HG02970 (cell line): ENCODE results near the gene NKD2.
"Not testable (repeated sequence)": the region's sequence is repeated elsewhere in the genome, so short reads cannot be mapped to it uniquely, and the experiment has no call there.

Experiments used
- ATAC-seq: cut with Tn5 transposase; IDR thresholded peaks from one replicate; pipeline ENCODE4 v1.9.1; 2021; ENCODE audit warnings: mild to moderate bottlenecking, moderate library complexity, moderate number of reproducible peaks; ENCODE audit not compliant: unreplicated experiment, low FRiP score

The NKD2 gene, protein sequence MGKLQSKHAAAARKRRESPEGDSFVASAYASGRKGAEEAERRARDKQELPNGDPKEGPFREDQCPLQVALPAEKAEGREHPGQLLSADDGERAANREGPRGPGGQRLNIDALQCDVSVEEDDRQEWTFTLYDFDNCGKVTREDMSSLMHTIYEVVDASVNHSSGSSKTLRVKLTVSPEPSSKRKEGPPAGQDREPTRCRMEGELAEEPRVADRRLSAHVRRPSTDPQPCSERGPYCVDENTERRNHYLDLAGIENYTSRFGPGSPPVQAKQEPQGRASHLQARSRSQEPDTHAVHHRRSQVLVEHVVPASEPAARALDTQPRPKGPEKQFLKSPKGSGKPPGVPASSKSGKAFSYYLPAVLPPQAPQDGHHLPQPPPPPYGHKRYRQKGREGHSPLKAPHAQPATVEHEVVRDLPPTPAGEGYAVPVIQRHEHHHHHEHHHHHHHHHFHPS

GRCh38 chr5:1008451-1009358 lies at the start of gene NKD2:
Gene NKD2, plus strand, starts transcription at chr5:1008802. Its CDS starts 256 bp downstream, at chr5:1009058.
- no peak for ATAC-seq

GRCh38 chr5:959581-960531 lies 48.7 kb upstream of the NKD2 start:
- no peak for ATAC-seq

DNA sequence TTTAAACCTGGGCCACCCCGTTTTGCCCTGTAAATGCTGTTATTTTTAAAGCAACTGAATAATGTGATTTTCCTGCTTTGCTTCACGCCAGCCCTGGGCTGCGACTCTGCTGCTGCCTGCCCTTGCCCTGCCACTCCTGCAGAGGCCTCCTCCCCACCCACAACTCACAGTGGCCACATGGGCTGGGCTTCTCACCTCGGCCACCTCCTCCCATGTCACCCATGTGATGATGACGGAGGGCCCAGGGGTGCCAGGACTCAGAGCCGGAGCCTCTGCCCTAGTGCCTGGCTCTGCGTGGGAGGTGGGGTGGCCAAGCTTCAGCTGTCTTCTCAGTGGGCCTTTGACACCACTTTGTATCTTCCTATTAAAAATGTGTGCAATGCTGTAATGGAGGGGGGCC lies 48.1 kb upstream of the NKD2 start:
- no peak for ATAC-seq

DNA sequence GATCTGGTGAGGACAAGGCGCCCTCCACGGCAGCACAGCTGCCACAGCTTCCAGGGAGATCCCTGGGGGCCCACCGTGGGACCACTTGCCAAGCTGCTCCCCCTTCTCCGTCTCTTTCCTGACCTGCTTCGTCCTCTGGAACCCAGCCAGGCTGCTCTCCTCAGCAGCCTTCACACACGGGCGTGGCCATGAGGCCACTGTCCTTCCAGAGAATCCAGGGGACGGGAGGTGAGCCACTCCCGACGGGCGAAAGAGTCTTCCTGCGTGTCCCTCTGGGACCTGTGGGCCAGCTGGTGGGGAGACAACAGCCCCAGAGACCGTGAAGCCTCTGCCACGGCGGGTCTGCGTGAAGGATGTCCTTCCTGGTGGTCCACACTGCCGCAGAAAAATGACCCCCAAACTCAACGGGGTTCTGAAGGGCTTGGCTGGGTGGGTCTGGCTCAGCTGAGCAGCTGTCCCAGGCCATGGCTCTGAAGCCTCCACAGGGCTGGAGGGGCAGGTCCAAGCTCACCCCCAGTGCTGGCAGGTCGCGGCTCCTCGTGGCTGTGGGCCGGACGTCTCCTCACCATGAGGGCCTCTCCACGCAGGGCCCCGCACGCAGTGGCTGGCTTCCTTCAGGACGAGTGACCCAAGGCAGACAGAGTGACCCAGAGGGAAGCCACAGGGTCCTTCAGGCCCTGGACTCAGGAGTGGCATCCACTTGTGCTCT lies 47.4 kb upstream of the NKD2 start:
- no peak for ATAC-seq

GRCh38 chr5:961711-962240 lies 46.8 kb upstream of the NKD2 start:
- no peak for ATAC-seq

- no peak for ATAC-seq
Measured at GRCh38 chr5:962386-962785, 46.2 kb upstream of the NKD2 start.

DNA sequence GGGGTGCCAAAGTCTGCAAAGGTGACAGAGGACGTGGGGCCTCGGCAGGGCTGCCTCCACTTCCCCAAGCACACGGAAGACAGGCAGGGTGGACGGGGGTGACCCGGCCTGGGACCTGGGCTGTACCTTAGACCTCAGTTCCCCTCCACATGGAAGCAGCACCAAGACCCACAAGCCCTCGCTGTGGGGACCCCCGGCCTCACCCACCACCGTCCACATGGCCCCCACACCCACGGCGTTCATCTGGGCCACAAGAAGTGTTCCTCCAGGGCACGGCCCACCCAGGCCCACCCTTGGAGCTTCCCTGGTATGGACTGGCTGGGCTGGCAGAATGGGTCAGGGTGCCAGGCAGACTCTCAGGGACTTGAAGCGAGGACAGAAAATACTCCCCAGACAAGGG lies 45.8 kb upstream of the NKD2 start:
- no peak for ATAC-seq

DNA sequence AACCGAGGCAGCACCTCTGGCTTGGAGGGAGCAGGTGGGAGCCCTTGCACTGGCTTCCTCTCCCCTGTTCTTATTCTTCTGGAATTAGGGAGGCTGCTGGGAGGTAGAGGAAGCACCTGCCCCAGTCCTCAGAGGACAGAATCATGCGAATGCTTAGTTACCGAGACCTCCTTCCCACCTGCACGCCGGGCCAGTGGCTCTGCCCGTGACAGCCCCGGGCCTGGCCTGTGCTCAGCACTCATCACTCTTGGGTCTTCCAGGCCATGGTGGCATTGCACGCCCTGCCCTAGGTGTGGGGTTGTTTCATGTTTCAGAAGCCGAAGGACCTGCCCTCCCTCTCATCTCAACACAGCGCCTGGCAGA lies 45.3 kb upstream of the NKD2 start:
- no peak for ATAC-seq

DNA sequence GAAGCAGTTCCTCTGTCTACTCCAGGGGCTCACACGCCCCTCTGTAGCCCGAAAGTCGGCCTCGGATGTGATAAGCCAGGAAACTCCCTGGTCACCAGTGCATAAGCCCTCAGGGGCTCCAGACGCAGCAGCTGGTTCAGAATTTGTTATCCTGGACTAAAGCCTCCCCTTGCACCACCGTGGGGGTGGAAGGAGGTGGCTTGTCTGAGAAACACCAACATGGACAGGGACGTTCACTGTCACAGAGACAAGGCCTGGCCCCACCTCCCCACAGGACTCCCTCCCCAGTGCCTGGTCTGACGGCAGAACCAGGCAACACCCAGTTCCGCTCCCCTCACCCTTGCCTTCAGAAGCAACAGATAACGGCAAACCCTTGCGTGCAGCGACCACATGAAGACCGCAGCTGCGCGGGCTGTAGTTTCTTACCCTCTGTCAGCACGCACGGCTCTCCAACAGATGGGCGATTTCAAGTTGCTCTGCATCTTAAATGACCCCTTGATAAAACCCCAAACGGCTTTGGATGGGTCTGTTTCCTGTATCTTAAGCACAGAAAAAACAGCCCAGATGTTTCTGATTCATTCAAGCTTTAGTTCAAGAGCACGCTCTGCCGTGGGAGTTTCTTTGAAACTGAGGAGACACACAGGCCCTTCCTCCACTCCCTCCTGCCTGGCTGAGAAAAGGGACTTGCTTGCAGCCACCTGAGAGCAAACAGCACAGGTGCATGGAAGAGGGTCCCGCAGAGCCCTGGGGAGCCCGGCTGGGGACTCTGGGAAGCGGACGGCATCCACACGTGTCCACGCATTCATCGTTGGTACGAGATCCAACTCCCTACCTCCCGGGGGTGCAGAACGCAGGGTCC lies 44.7 kb upstream of the NKD2 start:
- ATAC-seq, result peak; percentile 80

DNA sequence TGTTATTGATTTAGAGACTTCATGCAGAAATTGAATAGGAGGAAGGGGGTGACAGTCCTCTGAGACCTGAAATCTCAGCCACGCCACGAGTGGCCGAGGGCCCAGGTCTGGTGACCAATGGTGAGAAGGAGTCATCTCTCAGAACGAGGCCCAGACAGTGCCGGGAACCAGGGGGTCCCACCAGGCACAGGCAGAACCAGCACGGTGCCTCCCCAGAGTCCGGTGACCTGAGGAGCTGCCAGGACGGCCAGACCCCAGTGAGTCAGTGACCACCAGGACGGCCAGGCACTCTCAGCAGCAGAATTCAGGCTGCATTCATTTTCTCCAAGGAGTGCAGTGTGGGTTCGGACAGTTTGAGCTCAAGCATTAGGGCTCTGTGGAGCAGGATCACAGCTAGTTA lies 43.8 kb upstream of the NKD2 start:
- no peak for ATAC-seq

DNA sequence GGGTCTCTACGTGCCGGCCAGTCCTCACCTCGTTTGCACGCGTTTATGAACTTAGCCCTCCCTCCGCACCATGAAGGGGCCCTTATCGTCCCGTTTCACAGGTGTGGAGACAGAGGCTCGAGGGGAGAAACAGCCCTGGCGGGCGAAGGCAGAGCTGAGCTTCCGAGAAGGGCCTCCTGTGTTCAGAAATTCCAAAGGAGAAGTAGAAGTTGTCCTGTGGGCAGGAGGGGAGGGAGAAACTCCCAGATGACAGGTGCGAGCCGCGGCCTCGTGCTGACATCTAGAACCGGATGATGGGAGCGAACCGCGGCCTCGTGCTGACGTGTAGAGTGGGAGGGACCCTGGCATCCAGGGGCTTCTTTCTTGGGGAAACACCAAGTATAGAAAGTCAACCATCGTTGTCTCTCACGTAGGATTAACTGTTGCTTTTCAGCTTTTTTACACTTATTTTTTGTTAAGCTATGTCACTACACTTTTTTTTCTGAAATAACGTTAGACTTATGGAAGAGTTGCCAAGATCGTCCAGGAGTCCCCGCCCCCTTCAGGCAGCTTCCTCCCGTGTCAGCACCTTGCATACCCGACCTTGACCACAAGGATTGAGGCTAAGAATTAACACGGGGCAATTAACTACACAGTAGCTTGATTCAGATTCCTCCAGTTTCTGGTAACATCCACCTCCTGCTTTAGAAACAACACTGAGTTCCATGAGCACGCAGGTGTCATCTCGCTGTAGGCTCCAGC lies 42.8 kb upstream of the NKD2 start:
- ATAC-seq, result no peak

GRCh38 chr5:966345-966710 lies 42.3 kb upstream of the NKD2 start:
- no peak for ATAC-seq

DNA sequence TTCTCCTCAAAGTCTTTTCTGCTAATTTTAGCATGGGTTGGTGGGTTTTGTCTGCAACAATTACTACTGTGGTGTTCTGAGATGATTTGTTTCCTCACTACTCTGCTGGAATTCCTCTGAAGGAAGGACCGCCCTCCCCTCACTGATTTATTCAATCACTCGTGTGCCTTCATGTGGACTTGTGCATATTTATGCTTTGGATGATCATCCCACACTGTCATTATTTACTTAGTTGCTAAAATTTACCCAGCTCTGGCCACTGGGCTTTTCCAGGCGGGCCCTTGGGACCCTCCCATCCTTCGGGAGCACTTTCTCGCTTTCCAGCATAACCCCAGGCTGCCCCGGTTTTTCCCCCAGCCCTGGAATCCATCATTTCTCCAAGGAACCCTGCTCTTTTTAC lies 41.7 kb upstream of the NKD2 start:
- ATAC-seq, result no peak

DNA sequence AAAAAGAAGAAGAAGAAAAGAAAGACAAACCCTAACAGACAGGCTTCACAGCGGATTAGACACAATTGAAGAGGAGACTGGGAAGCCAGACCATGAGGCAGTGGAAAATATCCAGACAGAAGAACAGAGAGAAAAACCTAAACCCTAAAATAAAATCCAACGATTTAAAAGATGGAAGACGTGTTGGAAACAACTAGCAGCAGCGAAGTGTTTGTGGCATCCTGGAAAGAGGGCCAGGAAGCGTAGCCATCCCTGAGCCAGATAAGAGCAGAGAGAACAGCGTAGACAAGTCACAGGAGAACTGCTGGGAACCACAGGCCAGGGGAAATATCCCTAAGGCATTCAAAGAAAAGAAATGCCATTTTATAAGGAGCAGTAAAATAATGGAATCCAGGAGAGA lies 39.7 kb upstream of the NKD2 start:
- no peak for ATAC-seq

DNA sequence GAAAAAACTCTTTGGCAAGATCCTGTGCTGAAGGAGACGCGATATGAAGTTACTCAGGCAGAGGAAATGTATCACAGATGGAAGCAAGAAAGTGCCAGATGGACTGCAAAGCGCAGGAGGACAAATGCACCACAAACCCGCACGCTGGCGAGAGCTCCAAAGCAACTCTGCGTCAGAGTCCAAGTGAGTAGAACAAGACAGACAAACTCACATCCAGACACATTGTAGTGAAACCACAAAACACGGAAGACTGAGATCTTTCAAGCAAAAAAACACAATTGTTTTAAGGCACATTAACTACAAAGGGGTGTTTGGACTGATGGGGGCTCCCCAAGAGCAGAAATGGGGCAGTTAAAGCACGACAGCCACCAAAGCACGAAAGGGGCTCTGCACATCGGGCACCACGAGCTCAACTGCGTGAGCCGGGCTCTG lies 39.2 kb upstream of the NKD2 start:
- no peak for ATAC-seq

DNA sequence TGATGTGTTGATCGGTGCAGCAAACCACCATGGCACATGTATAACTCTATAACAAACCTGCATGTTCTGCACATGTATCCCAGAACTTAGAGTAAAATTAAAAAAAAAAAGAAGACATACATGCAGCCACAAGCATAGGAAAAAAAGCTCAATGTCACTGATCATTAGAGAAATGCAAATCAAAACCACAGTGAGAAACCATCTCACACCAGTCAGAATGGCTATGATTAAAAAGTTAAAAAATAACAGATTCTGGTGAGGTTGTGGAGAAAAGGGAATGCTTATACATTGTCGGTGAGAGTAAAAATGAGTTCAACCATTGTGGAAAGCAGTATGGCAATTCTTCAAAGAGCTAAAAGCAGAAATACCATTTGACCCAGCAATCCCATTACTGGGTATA lies 36.0 kb upstream of the NKD2 start:
- ATAC-seq, result not testable (repeated sequence)

- ATAC-seq, result no peak
Measured at GRCh38 chr5:976849-977751, 31.5 kb upstream of the NKD2 start.
